SU-DHL-6 (cell line): Measurements from ENCODE around the gene LEMD2.

Experiments used
- H2AFZ ChIP-seq: fragments of 200-600 bp; sonication (generic); 2 replicates; pipeline ENCODE4 v1.6.1; 2014; ENCODE audit warnings: low read depth, mild to moderate bottlenecking, moderate library complexity, mixed read lengths, antibody characterized with exemption, low read length; ENCODE audit not compliant: severe bottlenecking
- H3F3A ChIP-seq: fragments of 200-600 bp; shearing (Covaris generic); 2 replicates; pipeline ENCODE4 v1.6.0; 2016; ENCODE audit warnings: antibody characterized with exemption, mild to moderate bottlenecking; ENCODE audit not compliant: insufficient read depth
- H3K27ac ChIP-seq: fragments of 200-600 bp; sonication (generic); 2 replicates; pipeline ENCODE4 v1.5.1; 2016; ENCODE audit warnings: low read depth, mild to moderate bottlenecking, low read length, moderate library complexity, mixed read lengths
- H3K27me3 ChIP-seq: fragments of 200-600 bp; sonication (generic), shearing (Covaris generic); 2 replicates; pipeline ENCODE4 v1.6.0; 2014; ENCODE audit warnings: mild to moderate bottlenecking, low read length
- H3K36me3 ChIP-seq: fragments of 200-600 bp; sonication (generic); 2 replicates; pipeline ENCODE4 v1.6.1; 2014; ENCODE audit warnings: mild to moderate bottlenecking, low read length, mixed read lengths
- H3K4me2 ChIP-seq: fragments of 300-600, 200-600 bp; shearing (Covaris generic), sonication (generic); 2 replicates; pipeline ENCODE4 v1.6.0; 2014; ENCODE audit warnings: low read length, low read depth, mild to moderate bottlenecking; ENCODE audit not compliant: poor library complexity, severe bottlenecking
- H3K4me3 ChIP-seq: fragments of 200-600 bp; sonication (generic); 2 replicates; pipeline ENCODE4 v1.5.1; 2014; ENCODE audit warnings: antibody characterized with exemption, low read length, mild to moderate bottlenecking, mixed read lengths; ENCODE audit not compliant: insufficient read depth, poor library complexity, severe bottlenecking
- H3K79me2 ChIP-seq: fragments of 200-600 bp; sonication (generic); 2 replicates; pipeline ENCODE4 v1.6.1; 2014; ENCODE audit warnings: mild to moderate bottlenecking, low read length, moderate library complexity; ENCODE audit not compliant: insufficient read depth
- H3K9ac ChIP-seq: fragments of 200-600 bp; sonication (generic); 2 replicates; pipeline ENCODE4 v1.7.0; 2014; ENCODE audit warnings: mild to moderate bottlenecking, low read length
- H3K9me2 ChIP-seq: fragments of 200-600 bp; sonication (generic); replicated peaks from 2 replicates; pipeline ENCODE4 v1.6.1; 2014; ENCODE audit warnings: low read length; ENCODE audit not compliant: insufficient read depth
- H3K9me3 ChIP-seq: fragments of 200-600 bp; sonication (generic); 2 replicates; pipeline ENCODE4 v1.6.1; 2014; ENCODE audit warnings: low read length, mixed read lengths; ENCODE audit not compliant: insufficient read depth
- H4K20me1 ChIP-seq: fragments of 200-600 bp; sonication (generic); 2 replicates; pipeline ENCODE4 v1.6.1; 2014; ENCODE audit warnings: low read depth, mild to moderate bottlenecking, antibody characterized with exemption, low read length, moderate library complexity, mixed read lengths
- EZH2phosphoT487 ChIP-seq: fragments of 200-600 bp; sonication (generic), shearing (Covaris generic); conservative IDR thresholded peaks from 2 replicates; pipeline ENCODE4 v1.6.1; 2018; ENCODE audit warnings: mild to moderate bottlenecking, antibody characterized with exemption, low read length, moderate library complexity, mixed read lengths
- TF ChIP-seq, protein P1 (sequence below): fragments of 200-600 bp; sonication (generic); IDR thresholded peaks from one replicate; pipeline ENCODE4 v1.5.1; 2017; ENCODE audit warnings: antibody characterized with exemption, mild to moderate bottlenecking, low read length, moderate library complexity; ENCODE audit not compliant: insufficient read depth, poor library complexity, severe bottlenecking

LEMD2 gene

DNA sequence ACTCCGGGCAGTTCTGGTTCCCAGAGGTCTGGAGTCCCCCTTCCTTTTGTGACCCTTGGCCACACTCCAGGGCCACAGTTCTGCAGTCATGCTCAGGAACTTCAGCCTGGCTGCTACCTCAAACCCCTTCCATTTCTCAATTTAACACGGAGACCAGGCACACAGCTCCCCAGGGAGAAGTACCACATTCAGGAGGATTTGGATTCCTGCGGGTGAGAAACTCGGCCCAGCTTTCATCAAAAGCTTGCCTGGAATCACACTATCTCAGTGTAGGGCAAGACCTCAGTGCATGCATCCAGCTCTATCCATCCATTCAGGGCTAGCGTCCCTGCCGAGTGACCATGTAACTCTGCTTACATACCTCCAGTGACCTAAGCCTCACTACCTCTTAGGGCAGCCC, 25.4 kb downstream of the LEMD2 start:
- Histone ChIP-seq H3K4me2 (no peak overlapping the region), H3K27me3 (no peaks in the 10 kb centered on the region), H3K9me3 (no peaks in the 10 kb centered on the region), H4K20me1 (no peaks in the 10 kb centered on the region), H3K9ac (no peak overlapping the region), H3K79me2 (no peaks in the 10 kb centered on the region), H3K36me3 (no peaks in the 10 kb centered on the region), H3K9me2 (no peaks in the 10 kb centered on the region), H2AFZ (no peak overlapping the region), H3K27ac (no peak overlapping the region), H3K4me3 (no peak overlapping the region), H3F3A (no peaks in the 10 kb centered on the region)
- TF ChIP-seq EZH2phosphoT487: no peak
- TF ChIP-seq, protein P1, sequence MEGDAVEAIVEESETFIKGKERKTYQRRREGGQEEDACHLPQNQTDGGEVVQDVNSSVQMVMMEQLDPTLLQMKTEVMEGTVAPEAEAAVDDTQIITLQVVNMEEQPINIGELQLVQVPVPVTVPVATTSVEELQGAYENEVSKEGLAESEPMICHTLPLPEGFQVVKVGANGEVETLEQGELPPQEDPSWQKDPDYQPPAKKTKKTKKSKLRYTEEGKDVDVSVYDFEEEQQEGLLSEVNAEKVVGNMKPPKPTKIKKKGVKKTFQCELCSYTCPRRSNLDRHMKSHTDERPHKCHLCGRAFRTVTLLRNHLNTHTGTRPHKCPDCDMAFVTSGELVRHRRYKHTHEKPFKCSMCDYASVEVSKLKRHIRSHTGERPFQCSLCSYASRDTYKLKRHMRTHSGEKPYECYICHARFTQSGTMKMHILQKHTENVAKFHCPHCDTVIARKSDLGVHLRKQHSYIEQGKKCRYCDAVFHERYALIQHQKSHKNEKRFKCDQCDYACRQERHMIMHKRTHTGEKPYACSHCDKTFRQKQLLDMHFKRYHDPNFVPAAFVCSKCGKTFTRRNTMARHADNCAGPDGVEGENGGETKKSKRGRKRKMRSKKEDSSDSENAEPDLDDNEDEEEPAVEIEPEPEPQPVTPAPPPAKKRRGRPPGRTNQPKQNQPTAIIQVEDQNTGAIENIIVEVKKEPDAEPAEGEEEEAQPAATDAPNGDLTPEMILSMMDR: no peak

DNA sequence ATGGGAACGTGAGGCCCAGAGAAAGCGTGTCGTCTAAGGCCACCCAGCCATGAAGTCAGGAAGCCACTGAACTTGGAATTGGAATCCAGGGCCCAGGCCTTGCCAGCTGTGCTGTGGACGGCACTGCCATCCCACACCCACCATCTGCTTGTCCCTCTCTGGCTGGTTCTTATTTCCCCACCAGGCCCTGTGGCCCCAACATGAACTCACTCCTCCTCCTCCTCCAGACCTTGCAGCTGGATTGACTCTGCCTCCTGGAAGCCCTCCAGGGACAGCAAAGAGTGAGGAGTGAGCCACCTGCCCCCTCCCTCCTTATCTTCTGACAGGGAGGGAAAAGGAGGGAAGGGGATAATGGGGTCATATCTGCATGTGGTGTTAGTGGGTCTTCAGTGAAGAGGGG, 26.2 kb downstream of the LEMD2 start:
- TF ChIP-seq EZH2phosphoT487: no peak
- TF ChIP-seq, protein P1: no peak
- Histone ChIP-seq H3K4me3 (no peak overlapping the region), H4K20me1 (no peaks in the 10 kb centered on the region), H3K79me2 (no peaks in the 10 kb centered on the region), H3K27ac (no peak overlapping the region), H3K4me2 (no peak overlapping the region), H2AFZ (no peak overlapping the region), H3F3A (no peaks in the 10 kb centered on the region), H3K36me3 (no peaks in the 10 kb centered on the region), H3K9me3 (no peaks in the 10 kb centered on the region), H3K9me2 (no peaks in the 10 kb centered on the region), H3K9ac (no peak overlapping the region), H3K27me3 (no peaks in the 10 kb centered on the region)

DNA sequence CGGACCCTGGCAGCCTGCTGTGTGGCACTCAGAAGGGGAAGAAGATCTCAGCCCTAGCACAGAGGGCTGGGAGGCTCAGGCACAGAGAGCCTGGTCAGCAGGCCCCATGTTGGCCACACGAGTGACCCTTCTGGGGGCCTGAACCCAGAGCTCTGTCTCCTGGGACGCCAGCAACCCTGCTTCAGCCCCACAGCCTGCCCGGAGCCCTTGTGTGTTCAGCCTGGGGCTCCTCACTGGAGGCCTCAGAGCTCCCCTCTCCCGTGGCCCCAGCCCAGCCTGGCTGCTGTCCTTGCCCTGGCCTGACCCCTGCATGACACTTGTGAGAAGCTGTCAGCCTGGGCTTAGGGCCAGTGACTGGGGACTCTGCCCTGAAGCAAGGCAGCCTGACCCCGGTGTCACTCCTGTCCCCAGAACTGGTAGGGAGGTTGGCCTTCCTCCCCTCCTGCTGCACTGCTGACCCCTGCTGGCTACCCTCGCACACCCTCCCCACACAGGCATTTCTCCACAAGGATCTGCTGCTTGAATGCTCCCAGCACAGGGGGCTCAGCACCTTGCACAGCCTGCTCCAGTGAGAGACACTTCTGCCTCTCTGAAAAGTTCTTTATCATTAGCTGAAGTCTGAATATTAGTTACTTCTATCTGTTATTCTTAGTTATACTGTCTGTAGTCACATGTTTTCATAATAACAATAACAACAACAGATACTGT, 26.9 kb downstream of the LEMD2 start:
- Histone ChIP-seq H2AFZ (no peak overlapping the region), H4K20me1 (no peaks in the 10 kb centered on the region), H3K4me3 (no peak overlapping the region), H3K9me3 (no peaks in the 10 kb centered on the region), H3K79me2 (no peaks in the 10 kb centered on the region), H3F3A (no peaks in the 10 kb centered on the region), H3K27ac (no peak overlapping the region), H3K9me2 (no peaks in the 10 kb centered on the region), H3K9ac (no peak overlapping the region), H3K27me3 (no peaks in the 10 kb centered on the region), H3K4me2 (no peak overlapping the region), H3K36me3 (no peaks in the 10 kb centered on the region)
- TF ChIP-seq EZH2phosphoT487: no peak
- TF ChIP-seq, protein P1: peak; percentile 62
